Lung (tissue), 12 donors: Measurements from ENCODE around the gene SPEM1. TPM values are rescaled to one million over a fixed set of nuclear protein-coding genes. Genes with fewer than 3 reads are reported as not detected.

ENCODE experiments used
- ATAC-seq: fragments of 200-7000 bp; cut with Tn5 transposase; one replicate; pipeline ENCODE4 v1.9.1; 2020; ENCODE audit warnings: moderate number of reproducible peaks; ENCODE audit not compliant: insufficient read depth, low FRiP score
- DNase-seq, 3 donors: peaks; one replicate each; pipeline ENCODE4 v3.0.0-alpha.2; 2013 to 2017
- H3K27ac ChIP-seq, 2 donors: one replicate each; pipeline ENCODE4 v1.5.1; 2013; ENCODE audit warnings: mild to moderate bottlenecking in 2 of 2, moderate library complexity in 2 of 2, control low read depth in 1 of 2, inconsistent platforms in 1 of 2, low read depth in 1 of 2, low read length in 1 of 2
- H3K27me3 ChIP-seq, 3 donors: one replicate each; pipeline ENCODE4 v1.5.1; 2013; ENCODE audit warnings: low read length in 2 of 3; ENCODE audit not compliant: control insufficient read depth in 3 of 3, insufficient read depth in 3 of 3
- H3K36me3 ChIP-seq, 4 donors: one replicate each; pipeline ENCODE4 v1.5.1; 2013; ENCODE audit warnings: low read length in 4 of 4, mild to moderate bottlenecking in 1 of 4, moderate library complexity in 1 of 4; ENCODE audit not compliant: control insufficient read depth in 4 of 4, insufficient read depth in 4 of 4
- H3K4me1 ChIP-seq, 5 donors: one replicate each; pipeline ENCODE4 v1.5.1; 2013; ENCODE audit warnings: low read length in 5 of 5, mild to moderate bottlenecking in 2 of 5, moderate library complexity in 1 of 5; ENCODE audit not compliant: control insufficient read depth in 5 of 5, insufficient read depth in 5 of 5
- H3K4me3 ChIP-seq: one replicate; pipeline ENCODE4 v1.5.1; 2013; ENCODE audit warnings: mild to moderate bottlenecking, control low read depth, moderate library complexity
- H3K9ac ChIP-seq, 2 donors: one replicate each; pipeline ENCODE4 v1.5.1; 2013; ENCODE audit warnings: low read length in 2 of 2, control low read depth in 1 of 2; ENCODE audit not compliant: insufficient read depth in 1 of 2
- H3K9me3 ChIP-seq, 4 donors: one replicate each; pipeline ENCODE4 v1.5.1; 2013; ENCODE audit warnings: low read length in 3 of 4, mild to moderate bottlenecking in 1 of 4, moderate library complexity in 1 of 4; ENCODE audit not compliant: control insufficient read depth in 4 of 4, insufficient read depth in 3 of 4
- WGBS, 2 donors: extraction: QIAGEN DNeasy Blood & Tissue Kit; methylation state at CpG; one replicate each; pipeline ENCODE4 v1.1.7; 2013; 5-methylcytosine and 5-hydroxymethylcytosine counted together
- polyA plus RNA-seq, 2 donors: library from polyadenylated mRNA; stranded (reverse); fragments of 200-250 nt; gene quantifications; one replicate each; pipeline ENCODE4 v1.2.1, GENCODE V29; 2013
- total RNA-seq, 2 donors: library from RNA; depleted of rRNA in 1 of 2; stranded (reverse); fragments of >200 nt in 1 of 2; gene quantifications; one replicate each; pipeline ENCODE4 v1.2.1, GENCODE V29; 2014 to 2021
- TF ChIP-seq, protein P1 (sequence below): IDR thresholded peaks from 2 replicates; pipeline ENCODE4 v1.5.1; 2012; ENCODE audit warnings: mild to moderate bottlenecking; ENCODE audit errors: control extremely low read depth, extremely low read depth
- donor health status: control.
- donor health status: control.
- donor health status: Bipolar disorder and iron deficiency.
- donor health status: healthy.
- donor health status: DM: yes; HTN: yes; CAD: no.

SPEM1 gene
- total and polyA plus RNA-seq, 4 donors: not detected

DNA sequence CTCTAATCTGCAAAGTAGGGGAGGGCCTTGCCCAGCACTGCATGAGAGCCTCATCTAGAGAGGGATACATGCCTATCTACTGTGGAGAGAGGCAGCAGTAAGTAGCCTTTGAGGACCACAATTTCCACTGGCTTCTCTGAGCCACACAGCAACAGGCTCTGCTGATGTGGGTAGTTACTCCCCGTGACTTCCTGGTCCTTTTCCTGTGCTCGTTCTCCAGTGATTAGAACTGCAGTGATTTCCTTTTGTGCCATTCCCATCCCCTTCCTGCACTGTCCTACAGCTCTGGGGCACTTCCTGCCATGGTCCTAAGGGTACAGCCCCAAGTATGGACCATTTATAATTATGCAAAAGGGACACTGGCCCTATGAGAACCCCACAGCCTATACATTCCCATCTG lies 28.8 kb upstream of the SPEM1 start:
- H3K27ac ChIP-seq: peak overlapping the region in 1 of 2 donors; percentile 66
- H3K27me3 ChIP-seq: no peaks in the 10 kb centered on the region
- peaks cover 0 to 13% (median 3%) of the 10 kb centered on the region in 5 donors for H3K4me1 ChIP-seq
- no peak overlapping the region for H3K4me3 ChIP-seq
- TF ChIP-seq, protein P1, sequence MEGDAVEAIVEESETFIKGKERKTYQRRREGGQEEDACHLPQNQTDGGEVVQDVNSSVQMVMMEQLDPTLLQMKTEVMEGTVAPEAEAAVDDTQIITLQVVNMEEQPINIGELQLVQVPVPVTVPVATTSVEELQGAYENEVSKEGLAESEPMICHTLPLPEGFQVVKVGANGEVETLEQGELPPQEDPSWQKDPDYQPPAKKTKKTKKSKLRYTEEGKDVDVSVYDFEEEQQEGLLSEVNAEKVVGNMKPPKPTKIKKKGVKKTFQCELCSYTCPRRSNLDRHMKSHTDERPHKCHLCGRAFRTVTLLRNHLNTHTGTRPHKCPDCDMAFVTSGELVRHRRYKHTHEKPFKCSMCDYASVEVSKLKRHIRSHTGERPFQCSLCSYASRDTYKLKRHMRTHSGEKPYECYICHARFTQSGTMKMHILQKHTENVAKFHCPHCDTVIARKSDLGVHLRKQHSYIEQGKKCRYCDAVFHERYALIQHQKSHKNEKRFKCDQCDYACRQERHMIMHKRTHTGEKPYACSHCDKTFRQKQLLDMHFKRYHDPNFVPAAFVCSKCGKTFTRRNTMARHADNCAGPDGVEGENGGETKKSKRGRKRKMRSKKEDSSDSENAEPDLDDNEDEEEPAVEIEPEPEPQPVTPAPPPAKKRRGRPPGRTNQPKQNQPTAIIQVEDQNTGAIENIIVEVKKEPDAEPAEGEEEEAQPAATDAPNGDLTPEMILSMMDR: no peak
- H3K36me3 ChIP-seq: peaks cover 0 to 34% (median 19%) of the 10 kb centered on the region in 4 donors
- H3K9me3 ChIP-seq: peaks cover 0 to 4% (median 0%) of the 10 kb centered on the region in 4 donors
- no peak overlapping the region for H3K9ac ChIP-seq
- DNase-seq: no peak
- ATAC-seq: no peak
- 24 to 36% methylated on average over 2 of the region's 2 CpGs for WGBS, 2 donors

DNA sequence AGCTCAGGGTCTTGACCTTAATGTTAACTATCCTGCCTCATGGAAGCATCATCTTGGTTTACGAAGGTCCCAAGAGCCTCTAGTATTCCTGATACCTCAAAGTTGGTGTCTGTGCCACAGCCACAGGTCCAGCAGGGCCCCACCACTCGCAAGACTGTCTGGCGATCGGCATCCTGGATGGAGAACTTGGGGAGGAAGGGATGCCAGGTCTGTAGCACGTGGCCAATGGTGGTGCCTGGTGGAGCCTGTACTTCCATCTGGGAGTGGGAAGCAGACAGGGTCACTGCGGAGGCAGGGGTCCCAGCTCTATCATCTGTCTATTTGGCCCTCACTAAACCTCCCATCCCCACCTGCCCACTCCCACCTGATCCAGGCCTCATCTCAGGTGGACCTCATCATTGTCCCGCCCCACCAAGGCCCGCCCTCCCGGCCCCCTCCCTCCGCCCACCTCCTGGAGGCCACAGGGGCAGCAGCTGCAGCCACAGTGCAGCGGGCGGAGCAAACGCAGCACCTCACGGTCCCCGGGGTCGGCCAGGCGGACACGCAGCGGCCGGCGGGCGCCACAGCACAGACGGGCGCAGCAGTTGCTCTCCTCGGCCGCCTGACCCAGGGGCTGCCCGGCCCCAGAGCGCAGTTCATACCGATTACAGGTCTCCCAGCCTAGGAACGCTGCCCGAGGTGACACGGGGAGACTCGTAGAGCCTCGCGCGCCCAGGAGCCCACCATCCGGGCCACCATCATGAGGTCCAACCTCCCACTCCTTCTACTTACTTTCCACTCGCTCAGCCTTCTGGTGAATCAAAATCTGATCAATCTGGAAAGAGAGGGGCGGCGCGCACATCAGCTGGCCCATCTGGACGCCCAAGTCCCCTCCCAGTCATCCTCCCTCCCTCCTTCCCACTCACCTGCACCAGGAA lies 27.2 kb upstream of the SPEM1 start:
- Histone ChIP-seq H3K9me3 (peaks cover 0 to 4% (median 0%) of the 10 kb centered on the region in 4 donors), H3K27ac (peak overlapping the region in 1 of 2 donors; percentile 21), H3K4me3 (peak overlapping the region; percentile 79), H3K4me1 (peaks cover 0 to 13% (median 3%) of the 10 kb centered on the region in 5 donors), H3K9ac (no peak overlapping the region), H3K36me3 (peaks cover 0 to 31% (median 17%) of the 10 kb centered on the region in 4 donors), H3K27me3 (no peaks in the 10 kb centered on the region)
- no peak for DNase-seq
- TF ChIP-seq, protein P1: no peak
- 75 to 80% methylated on average over 39 to 42 of the region's 42 CpGs for WGBS, 2 donors
- ATAC-seq: no peak

DNA sequence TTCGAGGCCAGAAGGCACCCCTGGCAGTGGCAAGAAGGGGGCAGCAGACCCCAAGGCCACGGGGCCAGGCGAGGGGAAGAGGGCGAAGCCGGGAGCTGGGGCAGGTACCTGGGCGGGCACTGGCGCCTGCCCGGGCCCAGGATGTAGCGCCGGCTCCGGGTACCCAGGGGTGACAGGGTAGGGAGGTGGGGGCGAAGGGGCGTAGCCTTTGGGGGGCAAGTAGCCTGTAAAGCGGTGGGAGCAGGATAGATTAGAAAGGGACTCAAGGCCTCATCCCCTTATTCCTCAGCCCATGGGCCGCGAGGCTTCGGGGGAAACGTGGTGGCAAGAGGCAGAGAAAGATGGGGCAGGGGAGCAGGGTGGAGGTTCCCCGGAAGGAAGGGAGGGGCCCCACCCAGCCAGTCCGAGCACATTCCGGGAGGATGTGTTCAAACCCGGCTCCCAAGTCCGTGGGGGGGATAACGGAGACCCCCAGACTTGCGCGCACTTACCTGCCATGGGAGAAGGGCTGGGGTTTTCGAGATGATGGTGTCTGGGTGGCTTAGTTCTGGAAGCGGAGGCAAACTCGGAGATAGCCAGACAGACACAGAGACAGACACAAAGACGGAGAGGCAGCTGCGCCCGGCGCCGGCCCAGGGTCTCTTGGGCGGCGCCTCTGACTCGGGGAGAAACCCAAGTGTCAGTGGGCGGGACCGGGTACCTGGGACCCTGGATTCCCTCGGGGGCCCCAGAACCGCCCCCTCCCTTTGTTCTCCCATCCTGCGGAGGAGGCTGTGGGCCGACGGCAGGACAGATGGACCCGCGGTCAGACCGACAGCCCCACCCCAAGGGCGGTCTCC lies 26.3 kb upstream of the SPEM1 start:
- H3K9ac ChIP-seq: peak overlapping the region; percentile 49 to 61
- ATAC-seq (no peak), DNase-seq (peak in 2 of 3 donors; percentile 32 to 47)
- peaks cover 0 to 25% (median 16%) of the 10 kb centered on the region in 4 donors for H3K36me3 ChIP-seq
- no peaks in the 10 kb centered on the region for H3K27me3 ChIP-seq
- peak overlapping the region; percentile 79 to 99 for H3K27ac ChIP-seq
- WGBS, 2 donors: 5% methylated on average over 45 to 48 of the region's 48 CpGs
- TF ChIP-seq, protein P1: no peak
- peaks cover 0 to 4% (median 0%) of the 10 kb centered on the region in 4 donors for H3K9me3 ChIP-seq
- peaks cover 0 to 13% (median 3%) of the 10 kb centered on the region in 5 donors for H3K4me1 ChIP-seq
- H3K4me3 ChIP-seq: peak overlapping the region; percentile 79
